Astrocyte (in vitro differentiated cells and primary cell): Measurements from ENCODE around the gene FGD2. TPM values are rescaled to one million over a fixed set of nuclear protein-coding genes. Genes with fewer than 3 reads are reported as not detected.
A peak's percentile ranks its signal among the peaks of the same experiment; 100 is the strongest.

Experiments
- DNase-seq: peaks from one replicate; pipeline ENCODE4 v3.0.0-alpha.2; 2010; ENCODE audit warnings: low read depth
- FAIRE-seq: peaks from 2 replicates; lab custom pipeline; 2011; peaks lifted over from hg19 to GRCh38; lab: Jason Lieb, UNC
- H2AFZ ChIP-seq: 2 replicates; pipeline ENCODE4 v1.6.0; 2012; ENCODE audit warnings: low read depth, low read length, inconsistent platforms
- H3K27ac ChIP-seq: 2 replicates; pipeline ENCODE4 v1.5.1; 2011; ENCODE audit warnings: low read depth, low read length, inconsistent platforms
- H3K27me3 ChIP-seq: 2 replicates; pipeline ENCODE4 v1.6.0; 2011; ENCODE audit warnings: low read length, inconsistent platforms; ENCODE audit not compliant: insufficient read depth
- H3K36me3 ChIP-seq: 2 replicates; pipeline ENCODE4 v1.5.1; 2011; ENCODE audit warnings: low read length, inconsistent platforms; ENCODE audit not compliant: insufficient read depth
- H3K4me1 ChIP-seq: 2 replicates; pipeline ENCODE4 v1.5.1; 2011; ENCODE audit warnings: low read length, inconsistent platforms; ENCODE audit not compliant: insufficient read depth
- H3K4me2 ChIP-seq: 2 replicates; pipeline ENCODE4 v1.6.0; 2012; ENCODE audit warnings: low read length, inconsistent platforms
- H3K4me3 ChIP-seq: 2 replicates; pipeline ENCODE4 v1.5.1; 2011; ENCODE audit warnings: low read depth, mild to moderate bottlenecking, low read length, inconsistent platforms; ENCODE audit not compliant: insufficient read depth
- H3K79me2 ChIP-seq: 2 replicates; pipeline ENCODE4 v1.6.0; 2012; ENCODE audit warnings: mild to moderate bottlenecking, low read length, inconsistent platforms; ENCODE audit not compliant: insufficient read depth
- H3K9ac ChIP-seq: 2 replicates; pipeline ENCODE4 v1.6.0; 2012; ENCODE audit warnings: mild to moderate bottlenecking, low read length, inconsistent platforms
- H3K9me3 ChIP-seq: 2 replicates; pipeline ENCODE4 v1.5.1; 2012; ENCODE audit warnings: low read depth, mild to moderate bottlenecking, low read length, inconsistent platforms; ENCODE audit not compliant: insufficient read depth
- H4K20me1 ChIP-seq: 2 replicates; pipeline ENCODE4 v1.6.0; 2012; ENCODE audit warnings: low read length, inconsistent platforms; ENCODE audit not compliant: insufficient read depth
- H3K27ac Mint-ChIP-seq: one replicate; pipeline ENCODE4 v1.8.0; 2021; ENCODE audit warnings: mild to moderate bottlenecking, mixed read lengths; ENCODE audit not compliant: unreplicated experiment
- H3K27me3 Mint-ChIP-seq: one replicate; pipeline ENCODE4 v1.8.0; 2021; ENCODE audit warnings: low read depth, mixed read lengths; ENCODE audit not compliant: unreplicated experiment
- H3K36me3 Mint-ChIP-seq: one replicate; pipeline ENCODE4 v1.8.0; 2021; ENCODE audit warnings: low read depth, mixed read lengths; ENCODE audit not compliant: unreplicated experiment
- H3K4me1 Mint-ChIP-seq: one replicate; pipeline ENCODE4 v1.8.0; 2021; ENCODE audit warnings: low read depth, mixed read lengths; ENCODE audit not compliant: unreplicated experiment
- H3K4me3 Mint-ChIP-seq: one replicate; pipeline ENCODE4 v1.8.0; 2021; ENCODE audit warnings: mild to moderate bottlenecking, moderate library complexity, mixed read lengths; ENCODE audit not compliant: unreplicated experiment
- H3K9me3 Mint-ChIP-seq: one replicate; pipeline ENCODE4 v1.8.0; 2021; ENCODE audit warnings: mild to moderate bottlenecking, mixed read lengths; ENCODE audit not compliant: unreplicated experiment
- EZH2 ChIP-seq: IDR thresholded peaks from 2 replicates; pipeline ENCODE4 v1.6.1; 2012; ENCODE audit warnings: mild to moderate bottlenecking, low read length, inconsistent platforms; ENCODE audit not compliant: insufficient read depth
- total RNA-seq: library from RNA; stranded (reverse); gene quantifications from 2 replicates; pipeline ENCODE4 v1.2.1, GENCODE V29; 2021
- TF ChIP-seq, protein P1 (sequence below): IDR thresholded peaks from 2 replicates; pipeline ENCODE4 v1.5.1; 2011; ENCODE audit warnings: low read depth, mild to moderate bottlenecking, inconsistent platforms, low read length, moderate library complexity; ENCODE audit not compliant: insufficient read depth

Gene FGD2
- total RNA-seq, 1 donor from 2014 or later: not detected

GRCh38 chr6:37059344-37060194, 54.1 kb downstream of the FGD2 start:
- Mint-ChIP-seq H3K9me3 (peaks cover 2% of the 10 kb centered on the region), H3K27ac (peak overlapping the region; percentile 99), H3K36me3 (no peaks in the 10 kb centered on the region), H3K4me3 (peak overlapping the region; percentile 74), H3K27me3 (peaks cover 5% of the 10 kb centered on the region), H3K4me1 (peaks cover 10% of the 10 kb centered on the region)
- no peak for FAIRE-seq
- Histone ChIP-seq H3K79me2 (no peaks in the 10 kb centered on the region), H3K4me1 (peaks cover 10% of the 10 kb centered on the region), H3K9ac (peak overlapping the region; percentile 82), H3K9me3 (no peaks in the 10 kb centered on the region), H3K27ac (peak overlapping the region; percentile 94), H3K4me3 (peak overlapping the region; percentile 43), H3K36me3 (no peaks in the 10 kb centered on the region), H3K27me3 (no peaks in the 10 kb centered on the region), H2AFZ (peak overlapping the region; percentile 61), H3K4me2 (peak overlapping the region; percentile 85), H4K20me1 (no peaks in the 10 kb centered on the region)
- peak; percentile 95 for DNase-seq
- TF ChIP-seq EZH2: no peak
- TF ChIP-seq, protein P1, sequence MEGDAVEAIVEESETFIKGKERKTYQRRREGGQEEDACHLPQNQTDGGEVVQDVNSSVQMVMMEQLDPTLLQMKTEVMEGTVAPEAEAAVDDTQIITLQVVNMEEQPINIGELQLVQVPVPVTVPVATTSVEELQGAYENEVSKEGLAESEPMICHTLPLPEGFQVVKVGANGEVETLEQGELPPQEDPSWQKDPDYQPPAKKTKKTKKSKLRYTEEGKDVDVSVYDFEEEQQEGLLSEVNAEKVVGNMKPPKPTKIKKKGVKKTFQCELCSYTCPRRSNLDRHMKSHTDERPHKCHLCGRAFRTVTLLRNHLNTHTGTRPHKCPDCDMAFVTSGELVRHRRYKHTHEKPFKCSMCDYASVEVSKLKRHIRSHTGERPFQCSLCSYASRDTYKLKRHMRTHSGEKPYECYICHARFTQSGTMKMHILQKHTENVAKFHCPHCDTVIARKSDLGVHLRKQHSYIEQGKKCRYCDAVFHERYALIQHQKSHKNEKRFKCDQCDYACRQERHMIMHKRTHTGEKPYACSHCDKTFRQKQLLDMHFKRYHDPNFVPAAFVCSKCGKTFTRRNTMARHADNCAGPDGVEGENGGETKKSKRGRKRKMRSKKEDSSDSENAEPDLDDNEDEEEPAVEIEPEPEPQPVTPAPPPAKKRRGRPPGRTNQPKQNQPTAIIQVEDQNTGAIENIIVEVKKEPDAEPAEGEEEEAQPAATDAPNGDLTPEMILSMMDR: peak; percentile 72

GRCh38 chr6:37060195-37060559, 54.7 kb downstream of the FGD2 start:
- H3K4me3 Mint-ChIP-seq: no peak overlapping the region
- Histone ChIP-seq H3K9me3 (no peaks in the 10 kb centered on the region), H4K20me1 (no peaks in the 10 kb centered on the region), H3K4me3 (no peak overlapping the region), H3K27me3 (no peaks in the 10 kb centered on the region), H3K27ac (peak overlapping the region; percentile 94), H3K9ac (peak overlapping the region; percentile 82), H3K4me1 (peaks cover 10% of the 10 kb centered on the region), H3K36me3 (no peaks in the 10 kb centered on the region), H3K4me2 (peak overlapping the region; percentile 85), H2AFZ (peak overlapping the region; percentile 61), H3K79me2 (no peaks in the 10 kb centered on the region)
- FAIRE-seq (no peak), DNase-seq (no peak)
- peak overlapping the region; percentile 99 for H3K27ac Mint-ChIP-seq
- H3K27me3 Mint-ChIP-seq: no peaks in the 10 kb centered on the region
- H3K4me1 Mint-ChIP-seq: peaks cover 10% of the 10 kb centered on the region
- TF ChIP-seq, protein P1: no peak
- no peak for TF ChIP-seq EZH2
- peaks cover 2% of the 10 kb centered on the region for H3K9me3 Mint-ChIP-seq
- no peaks in the 10 kb centered on the region for H3K36me3 Mint-ChIP-seq
